GM13977 (cell line): ENCODE results near the gene PIP4K2C.

ENCODE experiments used
- DNase-seq: peaks from one replicate; pipeline ENCODE4 v3.0.0; 2012; ENCODE audit warnings: low spot score
- CTCF ChIP-seq: IDR thresholded peaks from 2 replicates; pipeline ENCODE4 v1.5.1; 2012; ENCODE audit warnings: mild to moderate bottlenecking, control low read depth; ENCODE audit not compliant: insufficient read depth; ENCODE audit errors: extremely low read depth, missing control alignments
- in situ Hi-C: fragments of 300-500 bp; cut with MboI; formaldehyde crosslinking; loops from one replicate; pipeline ENCODE4 v1.12.0; 2022; ENCODE audit warnings: low sequenced_read_pairs, low pct_unique_long_range_greater_than_20kb, mixed read lengths, inconsistent platforms; ENCODE audit not compliant: unreplicated experiment

Gene PIP4K2C

GRCh38 chr12:57625261-57626032 lies 34.5 kb downstream of the PIP4K2C start:
- no peak for TF ChIP-seq CTCF
- in situ Hi-C loops: no loop called here
- no peak for DNase-seq

GRCh38 chr12:57626111-57626920 lies 35.3 kb downstream of the PIP4K2C start:
- in situ Hi-C loops: no loop called here
- TF ChIP-seq CTCF: no peak
- DNase-seq: no peak

- DNase-seq: no peak
- in situ Hi-C loops: no loop called here
- no peak for TF ChIP-seq CTCF
Measured at GRCh38 chr12:57626921-57627445, 36.0 kb downstream of the PIP4K2C start.

GRCh38 chr12:57627501-57628279 lies 36.7 kb downstream of the PIP4K2C start:
- no peak for TF ChIP-seq CTCF
- in situ Hi-C loops: no loop called here
- no peak for DNase-seq

GRCh38 chr12:57628280-57629191 lies 37.5 kb downstream of the PIP4K2C start:
- in situ Hi-C loops: no loop called here
- DNase-seq: no peak
- TF ChIP-seq CTCF: no peak
